ENCODE results near the gene SIGLEC6.

Gene SIGLEC6

DNA sequence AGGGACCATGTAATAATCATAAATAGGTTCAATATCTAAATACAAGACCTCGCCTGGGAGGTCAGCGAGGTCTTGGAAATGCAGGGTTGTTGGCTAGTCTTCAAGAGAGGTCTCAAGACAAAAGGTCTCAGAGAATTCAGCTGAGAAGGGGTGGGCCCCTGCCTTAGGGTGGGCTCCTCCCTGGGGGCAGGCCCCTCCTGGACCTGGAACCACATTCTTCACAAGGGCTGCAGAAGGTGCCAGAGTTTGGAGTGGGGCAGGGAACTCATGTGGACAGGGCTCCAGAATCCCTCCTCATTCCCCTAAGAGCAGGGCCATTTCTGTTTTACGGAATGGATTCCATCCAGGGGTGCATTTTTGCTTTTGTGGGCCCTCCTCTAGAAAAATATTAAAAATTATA, 43.0 kb downstream of the SIGLEC6 start:
- ATAC-seq (replicated peaks): no peak
- no peaks in the 10 kb centered on the region for H3K36me3 Mint-ChIP-seq
- H3K27ac Mint-ChIP-seq: no peak overlapping the region
- peaks cover 32 to 41% of the 10 kb centered on the region in 2 donors for H3K27me3 Mint-ChIP-seq
- H3K4me3 Mint-ChIP-seq: no peak overlapping the region
- peaks cover 0 to 4% of the 10 kb centered on the region in 2 donors for H3K9me3 Mint-ChIP-seq
- no peak for DNase-seq
- H3K4me1 Mint-ChIP-seq: peaks cover 3 to 12% of the 10 kb centered on the region in 2 donors

GRCh38 chr19:51485960-51486660, 45.4 kb downstream of the SIGLEC6 start:
- no peak overlapping the region for H3K4me3 Mint-ChIP-seq
- ATAC-seq (replicated peaks) (no peak), DNase-seq (no peak)
- no peaks in the 10 kb centered on the region for H3K36me3 Mint-ChIP-seq
- H3K9me3 Mint-ChIP-seq: peaks cover 0 to 4% of the 10 kb centered on the region in 2 donors
- H3K27me3 Mint-ChIP-seq: peaks cover 29 to 41% of the 10 kb centered on the region in 2 donors
- no peak overlapping the region for H3K27ac Mint-ChIP-seq
- peaks cover 3 to 12% of the 10 kb centered on the region in 2 donors for H3K4me1 Mint-ChIP-seq

- no peaks in the 10 kb centered on the region for H3K9me3 Mint-ChIP-seq
- peaks cover 0 to 3% of the 10 kb centered on the region in 2 donors for H3K36me3 Mint-ChIP-seq
- H3K4me3 Mint-ChIP-seq: no peak overlapping the region
- no peak overlapping the region for H3K27ac Mint-ChIP-seq
- peaks cover 54 to 59% of the 10 kb centered on the region in 2 donors for H3K27me3 Mint-ChIP-seq
- ATAC-seq (replicated peaks) (no peak), DNase-seq (no peak)
- peaks cover 8 to 9% of the 10 kb centered on the region in 2 donors for H3K4me1 Mint-ChIP-seq
Observed at GRCh38 chr19:51480590-51480989, 50.9 kb downstream of the SIGLEC6 start.

DNA sequence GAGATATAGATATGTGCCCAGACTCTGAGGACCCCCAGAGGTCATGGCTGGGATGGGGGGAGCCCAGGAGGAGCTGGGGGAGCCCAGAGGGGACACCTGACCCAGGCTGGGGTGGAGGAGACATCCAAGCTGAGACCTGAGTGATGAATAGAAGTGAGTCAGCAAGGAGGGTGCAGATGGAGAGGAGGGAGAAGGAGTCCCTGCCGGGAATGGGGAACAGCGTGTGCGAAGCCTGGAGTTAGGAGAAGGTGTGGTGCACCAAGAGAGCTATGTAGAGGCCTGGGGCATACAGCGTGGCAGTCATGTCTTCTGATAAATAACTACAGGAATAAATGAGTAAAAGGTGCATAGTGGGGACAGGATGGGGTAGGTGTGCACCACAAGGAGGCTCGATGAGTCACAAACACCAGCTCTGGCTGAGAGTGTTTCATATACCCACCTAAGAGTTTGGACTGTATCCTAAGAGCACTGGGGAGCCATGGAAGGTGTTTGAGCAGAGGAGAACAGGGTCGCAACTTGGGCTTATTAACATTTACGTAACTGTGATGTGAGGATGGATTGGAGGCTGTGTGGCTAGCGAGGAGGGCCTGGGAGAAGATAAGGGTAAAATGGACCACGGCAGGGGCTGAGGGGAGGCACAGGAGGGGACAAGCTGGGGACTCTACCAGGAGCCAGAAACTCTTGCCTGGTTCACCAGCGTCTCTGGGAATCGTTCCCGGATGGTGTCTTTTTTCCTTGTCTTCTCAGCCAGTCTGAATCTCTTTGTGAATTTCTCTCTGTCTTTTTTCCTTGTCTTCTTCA, 51.7 kb downstream of the SIGLEC6 start:
- Mint-ChIP-seq H3K27me3 (peaks cover 47 to 54% of the 10 kb centered on the region in 2 donors), H3K27ac (no peak overlapping the region), H3K4me1 (peaks cover 9 to 10% of the 10 kb centered on the region in 2 donors), H3K36me3 (peaks cover 0 to 3% of the 10 kb centered on the region in 2 donors), H3K9me3 (peaks cover 0 to 2% of the 10 kb centered on the region in 2 donors), H3K4me3 (no peak overlapping the region)
- ATAC-seq (replicated peaks): peak in 1 of 2 donors; percentile 68
- no peak for DNase-seq

GRCh38 chr19:51478381-51479234, 52.9 kb downstream of the SIGLEC6 start, which contains the start of gene CEACAM18:
CEACAM18 (plus strand) TSS chr19:51478539.
- peaks cover 11 to 14% of the 10 kb centered on the region in 2 donors for H3K4me1 Mint-ChIP-seq
- DNase-seq: no peak
- H3K27ac Mint-ChIP-seq: no peak within 1 kb of the TSS
- peaks cover 0 to 2% of the 10 kb centered on the region in 2 donors for H3K9me3 Mint-ChIP-seq
- peaks cover 0 to 3% of the 10 kb centered on the region in 2 donors for H3K36me3 Mint-ChIP-seq
- no peak within 1 kb of the TSS for H3K4me3 Mint-ChIP-seq
- peaks cover 36 to 55% of the 10 kb centered on the region in 2 donors for H3K27me3 Mint-ChIP-seq
- ATAC-seq (replicated peaks): no peak

DNA sequence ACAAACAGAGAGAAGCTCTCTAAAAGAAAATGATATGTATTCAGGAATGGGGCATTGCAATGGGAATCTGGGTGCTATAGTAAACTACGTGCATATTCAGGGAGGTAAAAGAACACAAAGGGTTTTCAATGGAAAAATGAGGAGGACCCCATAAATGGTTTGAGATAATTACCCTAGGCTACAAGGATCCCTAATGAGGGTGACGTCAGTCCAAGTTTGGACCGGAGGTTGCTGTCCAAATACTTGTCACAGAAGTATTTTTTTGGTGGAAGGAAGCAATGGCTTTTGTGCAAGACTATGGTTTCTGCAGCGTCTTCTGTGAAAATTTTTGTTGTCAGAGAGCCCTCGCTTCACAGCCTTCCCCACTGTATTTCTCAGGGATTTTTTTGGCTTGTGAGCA, 54.1 kb downstream of the SIGLEC6 start:
- Mint-ChIP-seq H3K9me3 (peaks cover 0 to 2% of the 10 kb centered on the region in 2 donors), H3K27me3 (peaks cover 35 to 58% of the 10 kb centered on the region in 2 donors), H3K4me1 (peaks cover 19 to 24% of the 10 kb centered on the region in 2 donors), H3K4me3 (no peak overlapping the region), H3K27ac (no peak overlapping the region), H3K36me3 (peaks cover 0 to 3% of the 10 kb centered on the region in 2 donors)
- DNase-seq: no peak
- no peak for ATAC-seq (replicated peaks)

GRCh38 chr19:51476164-51476563, 55.3 kb downstream of the SIGLEC6 start:
- H3K27me3 Mint-ChIP-seq: peaks cover 31 to 52% of the 10 kb centered on the region in 2 donors
- no peak for ATAC-seq (replicated peaks)

GRCh38 chr19:51473009-51473707, 58.3 kb downstream of the SIGLEC6 start:
- DNase-seq (peak; percentile 66), ATAC-seq (replicated peaks) (peak; percentile 94)
- Mint-ChIP-seq H3K36me3 (peaks cover 0 to 3% of the 10 kb centered on the region in 2 donors), H3K4me3 (no peak overlapping the region), H3K9me3 (peaks cover 0 to 2% of the 10 kb centered on the region in 2 donors), H3K27ac (no peak overlapping the region), H3K4me1 (peaks cover 13 to 15% of the 10 kb centered on the region in 2 donors), H3K27me3 (peaks cover 6 to 40% of the 10 kb centered on the region in 2 donors)

More at GRCh38 chr19:51476164-51476563, 55.3 kb downstream of the SIGLEC6 start:
- Mint-ChIP-seq H3K4me3 (no peak overlapping the region), H3K4me1 (peaks cover 19 to 24% of the 10 kb centered on the region in 2 donors), H3K36me3 (peaks cover 0 to 3% of the 10 kb centered on the region in 2 donors), H3K27ac (no peak overlapping the region), H3K9me3 (peaks cover 0 to 2% of the 10 kb centered on the region in 2 donors)
- no peak for DNase-seq

DNA sequence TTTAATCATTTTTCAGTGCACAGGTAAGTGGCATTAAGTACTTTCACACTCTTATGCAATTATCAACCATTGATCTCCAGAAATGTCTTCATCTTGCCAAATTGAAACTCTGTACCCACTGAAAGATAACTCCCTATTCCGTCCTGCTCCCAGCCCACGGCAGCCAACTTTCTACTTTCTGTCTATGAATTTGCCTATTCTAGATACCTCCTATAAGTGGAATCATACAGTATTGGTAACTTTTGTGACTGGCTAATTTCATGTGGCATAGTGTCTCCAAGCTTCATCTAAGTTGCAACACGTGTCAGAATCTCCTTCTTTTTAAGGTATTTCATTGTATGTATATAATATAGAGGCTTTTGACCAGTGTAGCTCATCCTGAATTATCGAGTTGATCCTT, 58.9 kb downstream of the SIGLEC6 start:
- Mint-ChIP-seq H3K27ac (no peak overlapping the region), H3K4me3 (no peak overlapping the region), H3K4me1 (peaks cover 13 to 15% of the 10 kb centered on the region in 2 donors), H3K27me3 (peaks cover 6 to 43% of the 10 kb centered on the region in 2 donors), H3K36me3 (peaks cover 0 to 3% of the 10 kb centered on the region in 2 donors), H3K9me3 (peaks cover 0 to 2% of the 10 kb centered on the region in 2 donors)
- no peak for DNase-seq
- ATAC-seq (replicated peaks): peak; percentile 23 to 28

DNA sequence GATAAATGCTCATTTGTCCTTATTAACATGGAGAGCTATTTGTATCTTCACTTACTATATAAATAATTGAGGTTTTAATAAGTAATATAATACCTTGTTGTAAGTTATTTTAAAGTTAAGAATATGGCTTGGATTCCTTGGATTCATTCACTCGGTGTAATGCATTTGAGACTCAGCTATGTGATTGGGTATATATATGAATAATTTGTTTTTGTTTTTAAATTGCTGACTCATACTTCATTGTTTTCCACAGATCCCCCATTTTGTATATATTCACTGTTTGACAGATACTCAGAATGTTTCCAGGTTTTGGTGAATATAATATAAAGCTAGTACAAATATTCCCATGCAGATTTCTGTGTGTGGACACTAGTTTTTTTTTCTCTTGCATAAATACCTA, 59.9 kb downstream of the SIGLEC6 start:
- H3K27me3 Mint-ChIP-seq: peaks cover 10 to 44% of the 10 kb centered on the region in 2 donors
- peaks cover 13 to 15% of the 10 kb centered on the region in 2 donors for H3K4me1 Mint-ChIP-seq
- no peak for DNase-seq
- peaks cover 0 to 2% of the 10 kb centered on the region in 2 donors for H3K9me3 Mint-ChIP-seq
- no peak overlapping the region for H3K27ac Mint-ChIP-seq
- H3K36me3 Mint-ChIP-seq: peaks cover 0 to 3% of the 10 kb centered on the region in 2 donors
- H3K4me3 Mint-ChIP-seq: no peak overlapping the region
- ATAC-seq (replicated peaks): no peak

GRCh38 chr19:51470966-51471365, 60.5 kb downstream of the SIGLEC6 start:
- Mint-ChIP-seq H3K9me3 (peaks cover 0 to 2% of the 10 kb centered on the region in 2 donors), H3K27ac (no peak overlapping the region), H3K36me3 (peaks cover 0 to 3% of the 10 kb centered on the region in 2 donors), H3K27me3 (peaks cover 15 to 47% of the 10 kb centered on the region in 2 donors), H3K4me3 (no peak overlapping the region), H3K4me1 (peaks cover 13 to 15% of the 10 kb centered on the region in 2 donors)
- DNase-seq (no peak), ATAC-seq (replicated peaks) (no peak)

- H3K27me3 Mint-ChIP-seq: peaks cover 27 to 49% of the 10 kb centered on the region in 2 donors
- no peak overlapping the region for H3K27ac Mint-ChIP-seq
- no peak overlapping the region for H3K4me3 Mint-ChIP-seq
- no peaks in the 10 kb centered on the region for H3K9me3 Mint-ChIP-seq
- DNase-seq (no peak), ATAC-seq (replicated peaks) (no peak)
- H3K36me3 Mint-ChIP-seq: no peaks in the 10 kb centered on the region
- peaks cover 10 to 15% of the 10 kb centered on the region in 2 donors for H3K4me1 Mint-ChIP-seq
Observed at GRCh38 chr19:51469629-51470028, 61.8 kb downstream of the SIGLEC6 start.

GRCh38 chr19:51469162-51469561, 62.3 kb downstream of the SIGLEC6 start:
- Mint-ChIP-seq H3K4me1 (peaks cover 7 to 15% of the 10 kb centered on the region in 2 donors), H3K9me3 (no peaks in the 10 kb centered on the region), H3K4me3 (no peak overlapping the region), H3K27me3 (peaks cover 31 to 48% of the 10 kb centered on the region in 2 donors), H3K27ac (no peak overlapping the region), H3K36me3 (no peaks in the 10 kb centered on the region)
- DNase-seq (no peak), ATAC-seq (replicated peaks) (no peak)

Data from stimulated activated naive B cell treated with anti-CD40 and anti-IgM and Interleukin-4, amounts not matched to agents 10 μg/mL and 1 μg/mL and 100 μg/mL, for 72 hours (primary cell).